OCI-LY3 (cell line): Measurements from ENCODE around the gene PIM3.
A peak's percentile ranks its signal among the peaks of the same experiment; 100 is the strongest.
"Not testable (repeated sequence)": the region's sequence is repeated elsewhere in the genome, so short reads cannot be mapped to it uniquely, and the experiment has no call there.

ENCODE experiments used
- H2AFZ ChIP-seq: fragments of 200-600, 300-600 bp; shearing (Covaris generic); 2 replicates; pipeline ENCODE4 v1.6.0; 2014; ENCODE audit warnings: antibody characterized with exemption, low read depth, low read length
- H3K27ac ChIP-seq: fragments of 200-600, 300-600 bp; sonication (generic); 2 replicates; pipeline ENCODE4 v1.5.1; 2014; ENCODE audit warnings: mild to moderate bottlenecking, low read length, moderate library complexity, mixed read lengths
- H3K27me3 ChIP-seq: fragments of 200-600, 300-600 bp; sonication (generic); 2 replicates; pipeline ENCODE4 v1.6.1; 2014; ENCODE audit warnings: low read depth, low read length, mixed read lengths
- H3K36me3 ChIP-seq: fragments of 200-600, 300-600 bp; sonication (generic); replicated peaks from 2 replicates; pipeline ENCODE3; 2014; ENCODE audit warnings: low read depth, low read length, mixed read lengths
- H3K4me1 ChIP-seq: fragments of 300-600, 200-600 bp; sonication (generic); 2 replicates; pipeline ENCODE4 v1.6.1; 2014; ENCODE audit warnings: low read length, mixed read lengths
- H3K4me2 ChIP-seq: fragments of 200-600, 300-600 bp; sonication (generic); 2 replicates; pipeline ENCODE4 v1.6.1; 2014; ENCODE audit warnings: low read length, mixed read lengths
- H3K4me3 ChIP-seq: fragments of 300-600, 200-600 bp; sonication (generic); 2 replicates; pipeline ENCODE4 v1.5.1; 2014; ENCODE audit warnings: antibody characterized with exemption, mild to moderate bottlenecking, low read length, moderate library complexity
- H3K79me2 ChIP-seq: fragments of 300-600, 200-600 bp; shearing (Covaris generic); 2 replicates; pipeline ENCODE4 v1.6.1; 2014; ENCODE audit warnings: mild to moderate bottlenecking, low read length, mixed read lengths
- H3K9ac ChIP-seq: fragments of 300-600, 200-600 bp; shearing (Covaris generic); 2 replicates; pipeline ENCODE4 v1.6.0; 2014; ENCODE audit warnings: mild to moderate bottlenecking, low read length, moderate library complexity
- H3K9me3 ChIP-seq: fragments of 200-600, 300-600 bp; shearing (Covaris generic); 2 replicates; pipeline ENCODE4 v1.6.1; 2014; ENCODE audit warnings: low read length, mixed read lengths; ENCODE audit not compliant: insufficient read depth
- H4K20me1 ChIP-seq: fragments of 200-600, 300-600 bp; sonication (generic); 2 replicates; pipeline ENCODE4 v1.6.1; 2016; ENCODE audit warnings: low read length, mixed read lengths; ENCODE audit not compliant: insufficient read depth
- EZH2phosphoT487 ChIP-seq: fragments of 200-600 bp; shearing (Covaris generic); IDR thresholded peaks from 2 replicates; pipeline ENCODE4 v1.6.1; 2018; ENCODE audit warnings: antibody characterized with exemption, mixed run types, low read depth
- TF ChIP-seq, protein P1 (sequence below): fragments of 200-600, 300-600 bp; sonication (generic); IDR thresholded peaks from 2 replicates; pipeline ENCODE4 v1.5.1; 2014; ENCODE audit warnings: antibody characterized with exemption, low read length, low read depth

The PIM3 gene

DNA sequence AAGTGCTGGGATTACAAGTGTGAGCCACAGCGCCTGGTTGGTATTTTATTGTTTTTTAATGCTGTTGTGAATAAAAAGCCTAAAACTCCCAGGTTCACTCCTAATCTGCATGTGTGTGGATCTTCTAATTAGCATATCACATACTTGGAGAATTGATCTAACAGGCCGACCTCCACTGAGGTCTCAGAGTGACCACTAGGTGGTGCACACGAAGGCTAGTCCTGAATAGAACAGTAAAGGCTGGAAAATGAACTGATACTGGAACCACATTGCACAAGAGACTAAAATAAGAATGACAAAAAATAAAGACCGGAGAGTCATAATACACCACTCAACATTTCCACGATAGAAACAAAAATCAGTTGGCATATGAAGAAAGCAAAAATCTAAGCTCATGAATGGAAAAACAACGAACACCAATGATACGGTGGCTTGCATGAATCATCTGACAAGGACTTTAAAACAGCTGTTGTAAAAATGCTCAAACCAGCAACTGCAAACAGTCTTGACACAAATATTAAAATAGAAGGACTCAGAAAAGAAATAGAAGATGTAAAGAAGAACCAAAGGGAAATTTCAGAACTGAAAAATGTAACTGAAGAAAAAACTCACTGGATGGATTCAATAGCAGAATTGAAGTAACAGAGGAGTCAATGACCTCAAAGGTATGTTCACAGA, 19.2 kb downstream of the PIM3 start:
- Histone ChIP-seq H4K20me1 (no peaks in the 10 kb centered on the region), H3K9me3 (0 out of 2 replicates have a peak, but pooled peaks cover 9% of the 10 kb centered on the region), H3K27ac (no peak overlapping the region), H3K9ac (no peak overlapping the region), H3K4me2 (no peak overlapping the region), H3K36me3 (no peaks in the 10 kb centered on the region), H2AFZ (no peak overlapping the region), H3K79me2 (no peaks in the 10 kb centered on the region), H3K4me1 (peaks cover 18% of the 10 kb centered on the region), H3K4me3 (no peak overlapping the region), H3K27me3 (no peaks in the 10 kb centered on the region)
- TF ChIP-seq, protein P1, sequence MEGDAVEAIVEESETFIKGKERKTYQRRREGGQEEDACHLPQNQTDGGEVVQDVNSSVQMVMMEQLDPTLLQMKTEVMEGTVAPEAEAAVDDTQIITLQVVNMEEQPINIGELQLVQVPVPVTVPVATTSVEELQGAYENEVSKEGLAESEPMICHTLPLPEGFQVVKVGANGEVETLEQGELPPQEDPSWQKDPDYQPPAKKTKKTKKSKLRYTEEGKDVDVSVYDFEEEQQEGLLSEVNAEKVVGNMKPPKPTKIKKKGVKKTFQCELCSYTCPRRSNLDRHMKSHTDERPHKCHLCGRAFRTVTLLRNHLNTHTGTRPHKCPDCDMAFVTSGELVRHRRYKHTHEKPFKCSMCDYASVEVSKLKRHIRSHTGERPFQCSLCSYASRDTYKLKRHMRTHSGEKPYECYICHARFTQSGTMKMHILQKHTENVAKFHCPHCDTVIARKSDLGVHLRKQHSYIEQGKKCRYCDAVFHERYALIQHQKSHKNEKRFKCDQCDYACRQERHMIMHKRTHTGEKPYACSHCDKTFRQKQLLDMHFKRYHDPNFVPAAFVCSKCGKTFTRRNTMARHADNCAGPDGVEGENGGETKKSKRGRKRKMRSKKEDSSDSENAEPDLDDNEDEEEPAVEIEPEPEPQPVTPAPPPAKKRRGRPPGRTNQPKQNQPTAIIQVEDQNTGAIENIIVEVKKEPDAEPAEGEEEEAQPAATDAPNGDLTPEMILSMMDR, result peak; percentile 43
- TF ChIP-seq EZH2phosphoT487, result no peak

DNA sequence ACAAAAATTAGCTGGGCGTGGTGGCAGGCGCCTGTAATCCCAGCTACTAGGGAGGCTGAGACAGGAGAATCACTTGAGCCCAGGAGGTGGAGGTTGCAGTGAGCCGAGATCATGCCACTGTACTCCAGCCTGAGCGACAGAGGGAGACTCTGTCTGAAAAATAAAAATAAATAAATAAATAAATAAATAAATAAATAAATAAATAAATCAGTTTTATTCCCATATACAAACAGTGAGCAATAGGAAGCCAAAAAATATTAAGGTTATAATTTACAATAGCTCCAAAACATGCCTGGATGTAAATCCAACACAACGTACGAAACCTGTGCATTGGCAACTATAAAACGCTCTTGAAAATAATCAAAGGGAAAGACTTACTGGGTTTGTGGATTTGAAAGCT, 21.2 kb downstream of the PIM3 start:
- H3K9ac ChIP-seq, H4K20me1 ChIP-seq, H3K9me3 ChIP-seq, H2AFZ ChIP-seq, H3K27me3 ChIP-seq, H3K4me3 ChIP-seq, H3K27ac ChIP-seq, H3K79me2 ChIP-seq, H3K4me1 ChIP-seq, H3K4me2 ChIP-seq, H3K36me3 ChIP-seq: not testable (repeated sequence)

DNA sequence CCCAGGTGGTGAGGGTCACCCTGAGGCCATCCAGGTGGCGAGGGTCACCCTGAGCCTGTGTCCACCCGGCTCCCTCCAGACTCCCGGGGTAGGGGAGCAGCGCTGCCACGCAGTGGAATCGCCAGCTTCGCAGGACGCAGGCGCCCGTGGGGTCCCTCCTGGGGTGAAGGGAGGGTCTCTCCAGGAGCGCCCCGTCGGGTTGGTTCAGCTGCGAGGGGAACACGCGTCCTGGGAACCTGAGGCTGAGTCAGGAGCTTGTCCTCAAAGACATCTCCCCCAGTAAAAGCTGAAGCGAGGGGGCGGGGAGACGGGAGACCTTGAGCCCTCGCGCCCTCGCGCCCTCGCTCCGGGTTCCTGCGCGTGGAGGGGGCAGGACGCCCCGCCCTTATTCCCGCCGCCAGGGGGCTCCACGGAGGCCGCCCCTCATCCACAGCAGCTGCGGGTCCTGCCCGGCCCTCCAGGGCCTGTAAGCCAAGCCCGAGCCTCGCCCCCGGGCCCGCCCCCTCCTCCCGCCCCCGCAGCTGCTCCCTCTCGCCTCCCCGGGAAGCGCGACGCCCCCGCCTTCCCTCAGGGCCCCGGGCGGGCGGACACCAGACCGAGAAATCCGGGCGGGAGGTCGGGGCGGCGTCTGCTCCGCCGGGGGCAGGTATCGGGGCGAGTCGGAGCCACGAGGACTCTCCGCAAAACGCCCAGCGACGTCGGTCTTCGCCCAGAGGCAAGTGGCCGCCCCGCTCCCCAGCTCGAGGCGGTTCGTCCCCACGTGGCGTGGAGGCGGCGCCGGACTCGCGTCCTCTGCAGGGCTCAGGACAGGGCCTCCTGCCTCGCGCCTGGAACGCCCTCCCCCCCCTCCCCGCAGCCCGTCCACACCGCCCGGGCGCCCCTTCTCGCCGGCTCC, 22.8 kb downstream of the PIM3 start:
- no peaks in the 10 kb centered on the region for H3K36me3 ChIP-seq
- H3K27me3 ChIP-seq, result no peaks in the 10 kb centered on the region
- H3K79me2 ChIP-seq, result no peaks in the 10 kb centered on the region
- H3K9me3 ChIP-seq, result peaks cover 9% of the 10 kb centered on the region; the same call in 1 of the 2 replicates
- no peaks in the 10 kb centered on the region for H4K20me1 ChIP-seq
- no peak overlapping the region for H3K4me2 ChIP-seq
- no peak overlapping the region for H3K27ac ChIP-seq
- no peak overlapping the region for H2AFZ ChIP-seq
- H3K4me3 ChIP-seq, result no peak overlapping the region
- no peak for TF ChIP-seq EZH2phosphoT487
- TF ChIP-seq, protein P1, result no peak
- H3K4me1 ChIP-seq, result no peaks in the 10 kb centered on the region
- no peak overlapping the region for H3K9ac ChIP-seq

DNA sequence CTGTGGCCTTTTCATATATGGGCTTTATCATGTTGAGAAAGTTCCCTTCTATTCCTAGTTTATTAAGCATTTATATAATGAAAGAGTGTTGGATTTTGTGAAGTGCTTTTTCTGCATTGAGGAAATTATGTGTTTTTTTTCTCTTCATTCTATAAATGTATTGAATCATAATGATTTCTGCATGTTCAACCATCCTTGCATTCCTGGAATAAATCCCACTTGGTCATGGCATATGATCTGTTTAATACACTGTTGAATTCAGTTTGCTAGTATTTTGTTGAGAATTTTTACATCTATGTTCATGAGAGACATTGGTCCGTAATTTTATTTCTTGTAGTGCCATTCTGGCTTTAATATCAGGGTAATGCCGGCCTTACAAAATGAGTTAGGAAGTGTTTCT, 25.8 kb downstream of the PIM3 start:
- Histone ChIP-seq H3K4me1 (no peaks in the 10 kb centered on the region), H3K9ac (no peak overlapping the region), H3K27ac (no peak overlapping the region), H3K4me2 (no peak overlapping the region), H3K79me2 (no peaks in the 10 kb centered on the region), H3K36me3 (no peaks in the 10 kb centered on the region), H3K9me3 (no peaks in the 10 kb centered on the region; the same call in 1 of the 2 replicates), H2AFZ (no peak overlapping the region), H3K4me3 (no peak overlapping the region), H3K27me3 (no peaks in the 10 kb centered on the region; the same call in 1 of the 2 replicates), H4K20me1 (no peaks in the 10 kb centered on the region)
- TF ChIP-seq, protein P1, result no peak
- TF ChIP-seq EZH2phosphoT487, result no peak

DNA sequence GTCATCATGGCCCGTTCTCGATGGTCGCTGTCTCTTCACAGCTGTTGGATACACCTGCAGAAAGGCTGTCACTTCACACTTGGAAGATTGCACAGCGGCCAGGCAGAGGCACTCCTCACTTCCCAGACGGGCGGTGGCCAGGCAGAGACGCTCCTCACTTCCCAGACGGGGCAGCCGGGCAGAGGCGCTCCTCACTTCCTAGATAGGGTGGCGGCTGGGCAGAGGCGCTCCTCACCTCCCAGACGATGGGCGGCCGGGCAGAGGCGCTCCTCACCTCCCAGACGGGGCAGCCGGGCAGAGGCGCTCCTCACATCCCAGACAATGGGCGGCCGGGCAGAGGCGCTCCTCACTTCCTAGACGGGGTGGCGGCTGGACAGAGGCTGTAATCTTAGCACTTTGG, 29.3 kb downstream of the PIM3 start:
- not testable (repeated sequence) for H3K9ac ChIP-seq, H4K20me1 ChIP-seq, H3K4me3 ChIP-seq, H3K4me2 ChIP-seq, H3K27ac ChIP-seq, H3K27me3 ChIP-seq, H3K9me3 ChIP-seq, H3K4me1 ChIP-seq, H2AFZ ChIP-seq, H3K79me2 ChIP-seq, H3K36me3 ChIP-seq
